HG02852 (cell line): ENCODE results near the gene OAF.

Experiments
- ATAC-seq: cut with Tn5 transposase; IDR thresholded peaks from one replicate; pipeline ENCODE4 v1.9.1; 2021; ENCODE audit warnings: mild to moderate bottlenecking, moderate library complexity; ENCODE audit not compliant: unreplicated experiment

OAF gene

GRCh38 chr11:120220747-120221037 lies 9.9 kb downstream of the OAF start:
- no peak for ATAC-seq

DNA sequence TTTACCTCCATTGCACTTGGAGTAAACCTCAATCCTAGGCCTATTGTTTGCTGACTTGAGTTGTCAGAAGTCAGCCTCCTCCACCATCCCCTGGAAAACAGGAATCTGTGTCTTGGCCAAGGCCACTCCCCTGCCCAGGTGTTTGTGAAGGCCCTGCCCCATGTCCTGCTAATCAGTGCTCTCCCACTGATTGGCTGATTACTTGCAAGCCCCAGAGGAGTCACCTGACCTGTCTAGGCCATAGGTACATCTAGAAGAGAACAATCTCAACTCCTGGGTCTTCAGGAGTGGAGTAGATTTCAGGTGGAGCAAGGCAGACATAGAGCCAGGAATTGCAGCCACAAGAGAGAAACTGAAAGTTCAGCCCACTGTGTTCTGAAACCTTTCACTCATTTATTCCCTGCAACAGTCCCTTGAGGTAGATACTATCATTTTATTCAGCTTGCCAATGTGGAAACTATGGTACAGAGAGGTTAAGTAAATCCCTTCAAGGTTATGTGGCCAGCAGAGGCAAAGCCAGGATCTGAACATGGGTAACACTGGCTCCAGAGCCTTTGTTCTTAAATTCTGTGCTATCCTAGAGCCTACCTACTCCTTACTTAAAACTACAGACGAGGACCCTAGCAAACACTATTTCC lies 10.4 kb downstream of the OAF start:
- ATAC-seq = no peak

DNA sequence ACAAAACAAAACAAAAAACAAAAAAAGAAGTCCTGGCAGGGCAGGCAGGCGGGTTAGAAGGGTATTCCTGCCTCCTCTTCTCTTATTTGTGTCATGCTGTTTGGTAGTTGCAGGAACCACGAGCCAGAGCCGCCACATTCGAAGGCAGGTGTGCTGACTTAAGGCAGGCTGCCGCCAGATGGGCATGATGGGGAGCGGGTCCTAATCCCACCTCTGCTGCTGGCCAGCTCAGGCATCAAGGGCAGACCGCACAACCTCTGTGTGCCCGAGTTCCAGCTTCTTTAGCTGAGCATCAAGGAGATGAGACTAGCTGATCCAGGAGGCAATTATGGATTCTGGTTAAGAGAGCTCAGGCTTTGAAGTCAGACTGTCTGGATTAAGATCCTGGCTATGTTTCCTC lies 12.1 kb downstream of the OAF start:
- ATAC-seq = no peak

DNA sequence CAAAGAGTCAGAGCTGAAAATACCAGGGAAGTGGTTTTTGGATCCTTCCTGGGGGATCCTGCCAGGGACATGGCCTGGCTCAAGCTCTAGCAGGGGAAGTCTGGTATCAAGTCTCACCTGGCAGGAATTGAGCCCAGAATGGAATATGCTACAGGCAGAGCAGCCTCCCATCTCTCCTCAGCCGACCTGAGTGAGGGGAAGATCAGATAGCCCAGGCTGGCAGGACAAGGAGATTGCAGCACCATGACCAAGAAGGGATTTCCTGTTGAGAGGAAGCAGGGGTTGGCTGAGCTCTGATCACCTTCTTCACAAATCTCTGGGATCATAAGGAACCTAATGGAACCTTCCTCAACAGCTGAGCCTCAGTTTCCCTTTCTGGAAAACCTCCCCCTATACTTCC lies 13.0 kb downstream of the OAF start:
- ATAC-seq = no peak

DNA sequence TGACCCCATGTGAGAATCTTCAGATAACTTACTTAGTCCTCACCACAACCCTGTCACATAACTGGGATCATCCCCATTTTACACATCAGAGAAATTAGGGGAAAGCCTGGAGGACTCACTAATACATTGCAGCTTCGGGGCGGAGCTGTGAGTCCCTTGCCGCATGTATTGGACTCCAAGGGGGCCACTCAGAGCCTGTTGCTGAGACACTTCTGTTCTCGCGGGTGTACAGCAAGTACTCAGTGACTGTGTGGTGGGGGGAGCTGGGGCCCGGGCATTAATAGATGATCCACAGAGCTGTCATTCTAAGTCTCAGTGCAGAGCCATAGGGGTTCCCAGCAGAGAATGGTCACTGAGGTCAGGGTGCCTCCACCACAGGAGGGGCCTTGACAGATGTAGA lies 13.5 kb downstream of the OAF start:
- ATAC-seq = no peak

- ATAC-seq = no peak
Measured at GRCh38 chr11:120224972-120225909, 14.4 kb downstream of the OAF start.

- no peak for ATAC-seq
Measured at GRCh38 chr11:120226242-120226641, 15.4 kb downstream of the OAF start.

DNA sequence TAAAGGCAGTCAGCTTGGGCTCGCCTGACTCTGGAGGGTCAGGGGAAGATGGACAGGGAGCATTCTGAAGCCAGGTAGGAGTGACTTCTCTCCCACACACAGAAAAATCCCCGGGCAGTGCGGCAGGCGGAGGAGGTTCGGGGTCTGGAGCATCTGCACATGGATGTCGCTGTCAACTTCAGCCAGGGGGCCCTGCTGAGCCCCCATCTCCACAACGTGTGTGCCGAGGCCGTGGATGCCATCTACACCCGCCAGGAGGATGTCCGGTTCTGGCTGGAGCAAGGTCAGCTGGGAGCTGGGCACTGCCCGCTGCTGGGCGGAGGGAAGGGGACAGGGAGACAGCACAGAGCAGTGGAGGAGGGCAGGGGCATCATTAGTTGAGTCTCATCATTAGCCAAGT lies 15.9 kb downstream of the OAF start:
- ATAC-seq = no peak

- ATAC-seq = no peak
Measured at GRCh38 chr11:120227228-120227852, 16.5 kb downstream of the OAF start.

DNA sequence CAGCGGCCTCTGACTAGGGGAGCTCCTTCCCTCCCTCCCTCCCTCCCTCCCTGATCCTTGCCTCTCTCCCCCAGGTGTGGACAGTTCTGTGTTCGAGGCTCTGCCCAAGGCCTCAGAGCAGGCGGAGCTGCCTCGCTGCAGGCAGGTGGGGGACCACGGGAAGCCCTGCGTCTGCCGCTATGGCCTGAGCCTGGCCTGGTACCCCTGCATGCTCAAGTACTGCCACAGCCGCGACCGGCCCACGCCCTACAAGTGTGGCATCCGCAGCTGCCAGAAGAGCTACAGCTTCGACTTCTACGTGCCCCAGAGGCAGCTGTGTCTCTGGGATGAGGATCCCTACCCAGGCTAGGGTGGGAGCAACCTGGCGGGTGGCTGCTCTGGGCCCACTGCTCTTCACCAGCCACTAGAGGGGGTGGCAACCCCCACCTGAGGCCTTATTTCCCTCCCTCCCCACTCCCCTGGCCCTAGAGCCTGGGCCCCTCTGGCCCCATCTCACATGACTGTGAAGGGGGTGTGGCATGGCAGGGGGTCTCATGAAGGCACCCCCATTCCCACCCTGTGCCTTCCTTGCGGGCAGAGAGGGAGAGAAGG lies 18.1 kb downstream of the OAF start:
- no peak for ATAC-seq

DNA sequence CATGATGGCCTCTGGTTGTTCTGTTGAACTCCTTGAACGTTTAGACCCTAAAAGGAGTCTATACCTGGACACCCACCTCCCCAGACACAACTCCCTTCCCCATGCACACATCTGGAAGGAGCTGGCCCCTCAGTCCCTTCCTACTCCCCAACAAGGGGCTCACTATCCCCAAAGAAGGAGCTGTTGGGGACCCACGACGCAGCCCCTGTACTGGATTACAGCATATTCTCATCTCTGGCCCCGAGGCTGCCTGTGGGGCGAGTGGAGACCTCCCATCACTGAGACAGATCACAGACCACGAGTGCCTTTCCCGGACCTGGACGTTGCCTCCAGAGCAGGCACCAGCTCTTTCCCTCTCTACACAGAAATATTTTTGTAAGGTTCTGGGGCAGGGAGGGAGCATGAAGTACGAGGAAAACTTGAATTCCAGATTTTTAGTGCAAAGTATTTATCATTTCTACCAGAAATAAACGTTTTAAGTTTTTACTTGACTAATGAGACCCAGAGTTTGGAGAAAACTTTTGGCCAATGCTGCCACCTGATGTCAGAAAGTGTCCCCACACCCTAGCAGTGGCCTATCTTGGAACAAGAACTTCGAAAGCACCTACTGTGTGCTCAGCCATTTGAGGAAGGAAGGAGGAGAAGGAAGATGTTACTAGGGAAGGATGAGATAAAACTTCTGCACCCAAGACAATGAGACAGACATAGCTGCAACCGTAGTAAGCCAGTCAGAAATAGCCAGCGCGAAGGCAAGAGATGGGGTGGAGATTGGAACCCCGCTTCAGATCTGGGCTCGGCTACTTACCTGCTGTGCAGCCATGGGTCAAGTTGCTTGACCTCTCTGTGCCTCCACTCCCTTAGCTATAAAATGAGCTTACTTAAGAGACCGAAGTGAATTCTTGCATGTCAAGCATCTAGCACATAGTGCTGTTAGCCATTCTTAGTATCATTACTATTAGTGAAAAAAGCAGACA lies 18.9 kb downstream of the OAF start:
- no peak for ATAC-seq

GRCh38 chr11:120230433-120231071 lies 19.7 kb downstream of the OAF start:
- ATAC-seq = no peak

- no peak for ATAC-seq
Measured at GRCh38 chr11:120231963-120232362, 21.1 kb downstream of the OAF start.

GRCh38 chr11:120233207-120233803 lies 22.5 kb downstream of the OAF start:
- no peak for ATAC-seq

DNA sequence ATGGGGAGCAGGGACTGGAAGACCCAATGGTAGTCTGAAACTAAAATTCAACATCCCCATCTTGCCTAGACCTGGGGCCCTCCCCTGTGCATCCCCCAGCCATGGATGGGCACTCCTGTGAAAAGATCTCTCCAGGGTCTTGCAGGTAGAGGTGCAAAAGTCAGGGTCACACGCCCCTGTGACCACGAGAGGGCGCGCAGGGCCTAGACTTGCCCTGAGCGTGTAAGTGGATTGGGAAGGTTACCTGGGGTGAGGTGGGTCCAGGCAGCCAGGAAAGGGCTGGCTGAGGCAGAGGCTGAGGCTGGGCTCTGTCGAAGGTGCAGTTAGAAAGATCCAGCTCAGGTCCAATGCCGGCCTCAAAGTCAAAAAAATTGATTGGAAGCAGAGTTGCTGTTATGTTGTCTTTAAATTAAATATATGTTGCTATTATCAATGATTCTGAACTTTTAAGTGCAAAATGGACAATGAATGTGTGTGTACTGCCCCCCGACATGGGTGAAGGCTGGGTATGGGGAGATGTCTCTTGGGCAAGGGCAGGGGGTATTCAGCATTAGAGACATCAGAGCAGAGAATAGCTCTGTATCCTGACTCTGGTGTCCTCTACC lies 24.3 kb downstream of the OAF start:
- no peak for ATAC-seq

GRCh38 chr11:120236169-120237107 lies 25.6 kb downstream of the OAF start:
- no peak for ATAC-seq

GRCh38 chr11:120238968-120239620 lies 28.3 kb downstream of the OAF start:
- no peak for ATAC-seq
